ENCODE measurements around the gene RIN3. TPM values are rescaled to one million over a fixed set of nuclear protein-coding genes. Genes with fewer than 3 reads are reported as not detected.

RIN3 gene
- total RNA-seq, 1 experiment from 2014 or later: 10.9 TPM

- H3K36me3 ChIP-seq (ENCODE audit: control insufficient read depth, insufficient read depth, low read length): no peaks in the 10 kb centered on the region
These were observed 6.8 kb downstream of the RIN3 start for GRCh38 chr14:92520102-92521057.

GRCh38 chr14:92521058-92521415, 7.5 kb downstream of the RIN3 start:
- DNase-seq (ENCODE audit: low read depth, low spot score) (no peak), ATAC-seq (no peak)
- Histone ChIP-seq H3K4me3 (ENCODE audit: low read depth in 2 of 2, low read length in 2 of 2) (no peak overlapping the region), H3K4me1 (ENCODE audit: control insufficient read depth, insufficient read depth, low read length) (no peaks in the 10 kb centered on the region), H3K36me3 (ENCODE audit: control insufficient read depth, insufficient read depth, low read length) (no peaks in the 10 kb centered on the region), H3K9me3 (ENCODE audit: control insufficient read depth, insufficient read depth, low read depth, low read length) (no peaks in the 10 kb centered on the region), H3K27me3 (ENCODE audit: control insufficient read depth, insufficient read depth, low read length) (no peaks in the 10 kb centered on the region), H3K27ac (ENCODE audit: low read length) (no peak overlapping the region)
- TF ChIP-seq REST (IDR thresholded peaks at IDR 0.05; ENCODE audit: insufficient read depth in 1 of 2, low read depth in 2 of 2, low read length in 1 of 2) (no peak), POLR2AphosphoS5 (IDR thresholded peaks at IDR 0.05; ENCODE audit: low read depth, low read length) (no peak), TCF7L2 (IDR thresholded peaks at IDR 0.05; ENCODE audit: low read depth, low read length) (no peak), SIN3A (IDR thresholded peaks at IDR 0.05; ENCODE audit: borderline replicate concordance, insufficient read depth, low read depth, low read length) (no peak), CTCF (IDR thresholded peaks at IDR 0.05) (no peak)
- intact Hi-C loops (cut with micrococcal nuclease; ENCODE audit: unreplicated experiment) (no loop called here), in situ Hi-C loops (cut with HindIII; ENCODE audit: low pct_unique_long_range_greater_than_20kb, low sequenced_read_pairs) (no loop called here)
- BruUV-seq (replicated peaks): no TSS peak
- ChIA-PET CTCF (no interaction called here), POLR2A (no interaction called here)

More at GRCh38 chr14:92520102-92521057, 6.8 kb downstream of the RIN3 start:
- no peaks in the 10 kb centered on the region for H3K9me3 ChIP-seq (ENCODE audit: control insufficient read depth, insufficient read depth, low read depth, low read length)
- CTCF ChIA-PET: no interaction called here
- no peaks in the 10 kb centered on the region for H3K27me3 ChIP-seq (ENCODE audit: control insufficient read depth, insufficient read depth, low read length)
- no peak overlapping the region for H3K27ac ChIP-seq (ENCODE audit: low read length)
- POLR2A ChIA-PET: no interaction called here
- ATAC-seq (no peak), DNase-seq (ENCODE audit: low read depth, low spot score) (no peak)
- intact Hi-C loops (cut with micrococcal nuclease; ENCODE audit: unreplicated experiment) (no loop called here), in situ Hi-C loops (cut with HindIII; ENCODE audit: low pct_unique_long_range_greater_than_20kb, low sequenced_read_pairs) (no loop called here)
- no TSS peak for BruUV-seq (replicated peaks)
- no peak overlapping the region for H3K4me3 ChIP-seq (ENCODE audit: low read depth in 2 of 2, low read length in 2 of 2)
- TF ChIP-seq POLR2AphosphoS5 (IDR thresholded peaks at IDR 0.05; ENCODE audit: low read depth, low read length) (no peak), TCF7L2 (IDR thresholded peaks at IDR 0.05; ENCODE audit: low read depth, low read length) (no peak), REST (IDR thresholded peaks at IDR 0.05; ENCODE audit: insufficient read depth in 1 of 2, low read depth in 2 of 2, low read length in 1 of 2) (no peak), SIN3A (IDR thresholded peaks at IDR 0.05; ENCODE audit: borderline replicate concordance, insufficient read depth, low read depth, low read length) (no peak), CTCF (IDR thresholded peaks at IDR 0.05) (no peak)
- no peaks in the 10 kb centered on the region for H3K4me1 ChIP-seq (ENCODE audit: control insufficient read depth, insufficient read depth, low read length)

All from Panc1 (cell line).